ENCODE results near the gene APOL4.

- TF ChIP-seq POLR2A (IDR thresholded peaks at IDR 0.05), result no peak
- TF ChIP-seq CTCF (IDR thresholded peaks at IDR 0.05), result no peak
These were observed 35.0 kb upstream of the APOL4 start for GRCh38 chr22:36236388-36237319.
